ENCODE measurements around the gene EVL. TPM values are rescaled to one million over a fixed set of nuclear protein-coding genes. Genes with fewer than 3 reads are reported as not detected.

The EVL gene
- total and polyA plus RNA-seq, 10 of the 15 experiments (the other 5 are each of a cell fraction or from before 2014, with no cell fraction given) = 11.9 to 341 (median 89.8) TPM

- no peak for TF ChIP-seq E2F8 (IDR thresholded peaks at IDR 0.05; ENCODE audit: low read depth, partially characterized antibody)
- TF ChIP-seq ZNF384 (IDR thresholded peaks at IDR 0.05; ENCODE audit: borderline replicate concordance, low read depth, low read length) = no peak; the same call in 1 of the 2 replicates
- TF ChIP-seq ZNF274 (IDR thresholded peaks at IDR 0.05; ENCODE audit: insufficient read depth, insufficient read length) = no peak
- TF ChIP-seq TCF3 (IDR thresholded peaks at IDR 0.05; ENCODE audit: borderline replicate concordance, insufficient read depth, low read depth, low read length) = no peak
- peak; percentile 37; the same call in 1 of the 2 replicates for TF ChIP-seq MLLT1 (IDR thresholded peaks at IDR 0.05)
- no peak for TF ChIP-seq ZBTB40 (IDR thresholded peaks at IDR 0.05; ENCODE audit: borderline replicate concordance)
- peak; percentile 62; the same call in 1 of the 2 replicates for TF ChIP-seq LARP7 (IDR thresholded peaks at IDR 0.05)
- TF ChIP-seq JUNB (IDR thresholded peaks at IDR 0.05) = no peak; the same call in 1 of the 2 replicates
- TF ChIP-seq PBX3 (IDR thresholded peaks at IDR 0.05; ENCODE audit: insufficient replicate concordance, low read depth, low read length) = peak; percentile 10
- peak; percentile 86 for TF ChIP-seq NBN (IDR thresholded peaks at IDR 0.05)
- TF ChIP-seq NKRF (conservative IDR thresholded peaks at IDR 0.05) = 0 out of 2 replicates have a peak, but pooled peaks have one; percentile 40
Measured at GRCh38 chr14:100072783-100073346, 7.6 kb downstream of the EVL start (continued).

Data from GM12878 (cell line).